ENCODE results near the gene CHRNA7.

The CHRNA7 gene

GRCh38 chr15:32067115-32067514 is 36.8 kb downstream of the CHRNA7 start:
- H3K27me3 ChIP-seq = no peaks in the 10 kb centered on the region
- no peak for DNase-seq
- TF ChIP-seq CTCF (IDR thresholded peaks at IDR 0.05) = no peak
- no peak overlapping the region for H3K4me3 ChIP-seq
- H3K36me3 ChIP-seq = no peaks in the 10 kb centered on the region
- no peaks in the 10 kb centered on the region for H3K4me1 ChIP-seq
- intact Hi-C loops (cut with DNase I; ENCODE audit: low total_unique reads) = no loop called here
- no peak overlapping the region for H3K27ac ChIP-seq
- peaks cover 0 to 14% (median 11%) of the 10 kb centered on the region in 3 donors for H3K9me3 ChIP-seq

DNA sequence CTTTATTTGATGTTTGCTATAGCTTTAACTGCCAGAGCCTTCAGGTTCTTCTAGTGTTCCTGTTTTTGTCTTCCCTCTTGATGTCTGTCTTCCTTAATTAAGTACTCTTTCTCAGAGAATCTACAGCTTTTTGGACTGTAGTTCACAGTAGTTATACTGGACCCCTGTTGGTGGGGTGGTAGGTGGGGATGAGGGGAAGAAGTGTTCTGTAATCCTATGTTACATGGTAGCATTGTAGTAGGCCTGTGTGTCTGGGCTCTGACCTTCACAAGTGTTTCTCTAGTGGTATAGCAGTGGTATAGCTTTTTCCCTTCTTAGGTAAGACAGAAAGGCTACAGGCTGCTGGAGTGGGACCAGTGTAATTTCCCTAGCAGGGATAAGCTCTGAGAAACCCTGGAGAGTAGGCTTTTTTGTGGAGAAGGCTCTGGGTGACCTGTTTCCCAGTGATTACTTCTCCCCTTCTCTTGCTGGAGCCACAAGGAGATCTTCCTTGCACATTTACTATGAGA is 59.6 kb downstream of the CHRNA7 start:
- H3K36me3 ChIP-seq = no peaks in the 10 kb centered on the region
- no peak for DNase-seq
- no peaks in the 10 kb centered on the region for H3K27me3 ChIP-seq
- no peaks in the 10 kb centered on the region for H3K4me1 ChIP-seq
- TF ChIP-seq CTCF (IDR thresholded peaks at IDR 0.05) = no peak
- H3K4me3 ChIP-seq = no peak overlapping the region
- H3K27ac ChIP-seq = no peak overlapping the region
- H3K9me3 ChIP-seq = peaks cover 0 to 2% (median 0%) of the 10 kb centered on the region in 3 donors
- intact Hi-C loops (cut with DNase I; ENCODE audit: low total_unique reads) = no loop called here

DNA sequence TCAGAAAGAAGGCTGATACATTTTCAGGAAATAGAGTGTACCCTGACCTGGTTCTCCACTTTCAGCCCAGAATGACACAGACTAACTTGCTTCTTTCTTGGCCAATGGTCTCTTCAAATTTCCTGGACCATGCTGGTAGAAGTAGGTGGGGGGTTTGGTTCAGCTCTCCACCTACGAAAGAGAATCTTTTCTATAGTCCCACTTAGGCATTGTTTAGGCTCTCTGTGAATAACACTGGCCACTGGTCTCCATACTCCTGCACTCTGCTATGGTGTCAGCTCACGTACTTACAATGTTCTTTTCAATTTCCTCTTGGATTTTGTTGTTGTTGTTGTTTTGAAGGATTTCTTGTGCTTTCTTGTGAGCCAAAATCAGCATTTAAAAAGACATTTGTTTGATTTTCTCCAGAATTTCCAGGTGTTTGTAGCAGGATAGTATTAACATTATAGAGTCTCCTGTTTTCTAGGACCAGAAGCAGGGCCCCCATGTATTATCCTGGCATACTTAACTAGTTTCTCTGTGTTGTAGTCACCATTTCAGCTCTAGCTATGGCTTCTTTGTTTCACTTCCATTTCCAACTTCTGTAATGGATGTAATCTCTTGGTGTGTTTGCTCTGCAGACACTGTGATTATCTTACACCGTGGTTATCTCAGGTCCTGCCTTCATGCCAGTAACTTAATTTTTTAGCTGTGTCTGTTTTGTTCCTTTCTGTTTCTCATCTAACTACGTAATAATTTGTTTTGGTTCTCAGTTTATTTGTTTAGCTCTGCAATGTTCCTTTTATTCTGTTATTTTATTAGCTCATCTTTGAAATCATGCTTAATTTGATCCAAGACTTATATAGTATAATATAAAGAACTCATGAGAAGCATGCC is 61.4 kb downstream of the CHRNA7 start:
- H3K27ac ChIP-seq = no peak overlapping the region
- H3K4me3 ChIP-seq = no peak overlapping the region
- no peaks in the 10 kb centered on the region for H3K36me3 ChIP-seq
- no peak for TF ChIP-seq CTCF (IDR thresholded peaks at IDR 0.05)
- no peaks in the 10 kb centered on the region for H3K4me1 ChIP-seq
- H3K9me3 ChIP-seq = peaks cover 0 to 2% (median 0%) of the 10 kb centered on the region in 3 donors
- H3K27me3 ChIP-seq = no peaks in the 10 kb centered on the region
- intact Hi-C loops (cut with DNase I; ENCODE audit: low total_unique reads) = no loop called here
- no peak for DNase-seq

DNA sequence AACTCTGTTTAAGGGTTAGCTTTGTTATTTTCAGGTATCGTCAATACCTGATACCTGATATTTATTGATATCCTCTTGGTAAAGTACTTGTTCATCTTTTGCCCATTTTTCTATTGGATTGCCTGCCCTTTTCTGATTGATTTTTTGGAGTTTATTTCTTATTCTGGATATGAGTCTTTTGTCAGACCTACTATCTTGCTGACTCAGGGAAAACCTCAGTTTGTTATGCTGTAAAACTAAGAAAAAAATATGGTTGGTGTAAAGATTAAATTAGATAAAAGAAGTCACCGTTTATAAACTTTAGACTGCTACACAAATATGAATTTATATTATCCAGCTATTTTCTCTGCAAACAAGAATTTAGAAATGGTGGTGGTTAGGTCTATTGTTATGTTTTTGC is 65.9 kb downstream of the CHRNA7 start:
- Histone ChIP-seq H3K27ac (no peak overlapping the region), H3K36me3 (no peaks in the 10 kb centered on the region), H3K9me3 (no peaks in the 10 kb centered on the region), H3K4me3 (no peak overlapping the region), H3K27me3 (peaks cover 0 to 8% of the 10 kb centered on the region in 2 donors), H3K4me1 (no peaks in the 10 kb centered on the region)
- no peak for DNase-seq
- no peak for TF ChIP-seq CTCF (IDR thresholded peaks at IDR 0.05)
- intact Hi-C loops (cut with DNase I; ENCODE audit: low total_unique reads) = no loop called here

DNA sequence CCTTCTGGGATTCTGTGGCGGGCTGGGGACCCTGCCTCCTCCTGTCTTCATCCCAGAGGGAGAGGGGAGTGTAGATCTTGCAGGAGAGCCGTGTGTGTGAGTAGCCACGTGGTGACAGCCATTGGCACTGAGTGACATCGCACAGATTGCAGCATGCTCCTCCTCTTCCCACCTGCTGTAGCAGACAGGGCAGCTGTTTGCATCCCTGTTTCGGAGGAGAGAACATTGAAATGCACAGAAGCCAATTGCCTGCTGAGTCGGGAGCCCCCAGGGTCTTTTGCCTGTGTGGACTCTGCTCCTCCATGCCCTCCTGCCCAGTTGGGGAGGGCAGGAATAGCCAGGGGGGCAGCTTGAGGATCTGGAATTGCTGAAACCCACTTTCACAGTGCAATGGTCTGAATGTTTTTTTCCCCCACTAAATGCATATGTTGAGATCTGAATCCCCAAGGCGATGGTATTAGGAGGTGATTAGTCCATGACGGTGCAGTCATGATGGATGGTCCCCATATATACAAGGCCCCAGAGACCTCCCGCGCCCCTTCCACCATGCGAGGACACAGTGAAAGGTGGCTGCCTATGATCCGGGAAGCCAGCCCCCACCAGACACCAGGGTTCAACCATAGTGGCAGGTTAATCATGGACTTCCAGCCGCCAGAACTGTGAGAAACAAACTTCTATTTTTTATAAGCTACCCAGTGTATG is 66.8 kb downstream of the CHRNA7 start:
- no peaks in the 10 kb centered on the region for H3K9me3 ChIP-seq
- H3K36me3 ChIP-seq = no peaks in the 10 kb centered on the region
- intact Hi-C loops (cut with DNase I; ENCODE audit: low total_unique reads) = no loop called here
- peaks cover 0 to 8% of the 10 kb centered on the region in 2 donors for H3K27me3 ChIP-seq
- TF ChIP-seq CTCF (IDR thresholded peaks at IDR 0.05) = no peak
- H3K4me1 ChIP-seq = no peaks in the 10 kb centered on the region
- H3K27ac ChIP-seq = no peak overlapping the region
- DNase-seq = no peak
- no peak overlapping the region for H3K4me3 ChIP-seq

Measured in tibial artery (tissue), 4 donors.